SK-N-SH (cell line): ENCODE measurements around the gene MAP7. TPM values are rescaled to one million over a fixed set of nuclear protein-coding genes. Genes with fewer than 3 reads are reported as not detected.
"Not testable (repeated sequence)": the region's sequence is repeated elsewhere in the genome, so short reads cannot be mapped to it uniquely, and the experiment has no call there.

Source experiments
- CTCF ChIA-PET: fragments of 300-600, 350-600 bp; formaldehyde crosslinking; extraction: SDS; loops from one replicate; lab custom pipeline; 2021; lab: Yijun Ruan, JAX
- POLR2A ChIA-PET: fragments of 350-600 bp; sonication (Branson Sonifier 250); formaldehyde crosslinking; extraction: SDS; loops from one replicate; lab custom pipeline; 2020; ENCODE audit warnings: antibody characterized with exemption, inconsistent platforms; lab: Yijun Ruan, JAX
- DNase-seq: peaks from one replicate; pipeline ENCODE4 v3.0.0; 2012
- H2AFZ ChIP-seq: fragments of 200-600 bp; sonication (generic); 2 replicates; pipeline ENCODE4 v1.8.1; 2016; ENCODE audit warnings: antibody characterized with exemption, mild to moderate bottlenecking, low read depth
- H3F3A ChIP-seq: fragments of 200-600 bp; sonication (generic); replicated peaks from 2 replicates; pipeline ENCODE3; 2016; ENCODE audit warnings: antibody characterized with exemption, mild to moderate bottlenecking; ENCODE audit not compliant: insufficient read depth
- H3K27ac ChIP-seq, 2 experiments: fragments of 200-500 bp in 1 of 2; fragments of 200-600 bp in 1 of 2; sonication (Bioruptor generic) in 1 of 2; sonication (generic), shearing (Covaris generic) in 1 of 2; 2 replicates each; pipeline versions ENCODE4 v1.5.1 to v1.6.1; 2014 to 2016; ENCODE audit warnings: low read depth in 2 of 2, inconsistent platforms in 1 of 2, low read length in 1 of 2, mild to moderate bottlenecking in 1 of 2, mixed read lengths in 1 of 2
- H3K27me3 ChIP-seq: fragments of 200-600 bp; sonication (generic), shearing (Covaris generic); 2 replicates; pipeline ENCODE4 v1.6.1; 2016; ENCODE audit warnings: mixed run types; ENCODE audit not compliant: insufficient read depth
- H3K36me3 ChIP-seq, 2 experiments: fragments of 200-500 bp in 1 of 2; fragments of 200-600 bp in 1 of 2; sonication (Bioruptor generic) in 1 of 2; sonication (generic) in 1 of 2; replicated peaks in 1 of 2; 2 replicates each; pipeline versions ENCODE3 to v1.5.1; 2014 to 2016; ENCODE audit warnings: low read length in 1 of 2, mild to moderate bottlenecking in 1 of 2; ENCODE audit not compliant: insufficient read depth in 2 of 2, control insufficient read depth in 1 of 2
- H3K4me1 ChIP-seq, 2 experiments: fragments of 200-500 bp in 1 of 2; fragments of 200-600 bp in 1 of 2; sonication (Bioruptor generic) in 1 of 2; sonication (generic), shearing (Covaris generic) in 1 of 2; 2 replicates each; pipeline versions ENCODE4 v1.5.1 to v1.6.1; 2014 to 2016; ENCODE audit warnings: low read depth in 1 of 2, low read length in 1 of 2, mixed run types in 1 of 2; ENCODE audit not compliant: insufficient read depth in 2 of 2, control insufficient read depth in 1 of 2
- H3K4me2 ChIP-seq: fragments of 200-600 bp; sonication (generic), shearing (Covaris generic); 2 replicates; pipeline ENCODE4 v1.6.1; 2017; ENCODE audit warnings: mixed run types
- H3K4me3 ChIP-seq, 2 experiments: fragments of 200-500 bp in 1 of 2; fragments of 200-600 bp in 1 of 2; sonication (Bioruptor generic) in 1 of 2; sonication (generic), shearing (Covaris generic) in 1 of 2; 2 replicates each; pipeline versions ENCODE4 v1.5.1 to v1.8.1; 2014 to 2016; ENCODE audit warnings: low read depth in 2 of 2, inconsistent platforms in 1 of 2, low read length in 1 of 2, mild to moderate bottlenecking in 1 of 2, mixed read lengths in 1 of 2, moderate library complexity in 1 of 2
- H3K79me2 ChIP-seq: fragments of 200-600 bp; sonication (generic); 2 replicates; pipeline ENCODE4 v1.8.1; 2017; ENCODE audit warnings: mild to moderate bottlenecking; ENCODE audit not compliant: insufficient read depth
- H3K9ac ChIP-seq: fragments of 200-600 bp; sonication (generic); 2 replicates; pipeline ENCODE4 v1.6.1; 2017; ENCODE audit warnings: mixed run types
- H3K9me2 ChIP-seq: fragments of 200-600 bp; sonication (generic); 2 replicates; pipeline ENCODE4 v1.6.1; 2017; ENCODE audit warnings: mixed run types
- H3K9me3 ChIP-seq: fragments of 200-600 bp; sonication (generic); 2 replicates; pipeline ENCODE4 v1.6.1; 2017; ENCODE audit warnings: mixed run types, mild to moderate bottlenecking, moderate library complexity
- H4K20me1 ChIP-seq: fragments of 200-600 bp; sonication (generic); 2 replicates; pipeline ENCODE4 v1.6.1; 2017; ENCODE audit warnings: mild to moderate bottlenecking, mixed run types; ENCODE audit not compliant: insufficient read depth
- CTCF ChIP-seq: fragments of 200-600 bp; sonication (generic); IDR thresholded peaks from 2 replicates; pipeline ENCODE4 v1.6.1; 2017; ENCODE audit warnings: antibody characterized with exemption, mild to moderate bottlenecking, moderate library complexity
- FOSL2 ChIP-seq: IDR thresholded peaks from 2 replicates; pipeline ENCODE4 v1.4.0; 2012; ENCODE audit warnings: low read depth, mild to moderate bottlenecking, moderate library complexity, borderline replicate concordance
- GABPA ChIP-seq: IDR thresholded peaks from 2 replicates; pipeline ENCODE4 v1.4.0; 2012; ENCODE audit warnings: low read depth, mild to moderate bottlenecking
- IRF3 ChIP-seq: fragments of 150-350 bp; IDR thresholded peaks from 2 replicates; pipeline ENCODE4 v1.6.1; 2016; ENCODE audit warnings: mild to moderate bottlenecking, low read depth, low read length
- JUND ChIP-seq: IDR thresholded peaks from 2 replicates; pipeline ENCODE4 v1.4.0; 2012
- MEF2A ChIP-seq: IDR thresholded peaks from 2 replicates; pipeline ENCODE4 v1.4.0; 2012; ENCODE audit warnings: low read depth, borderline replicate concordance
- RFX5 ChIP-seq: IDR thresholded peaks from 2 replicates; pipeline ENCODE4 v1.6.1; 2012; ENCODE audit warnings: mild to moderate bottlenecking, improper control_type of control experiment, low read length
- RXRA ChIP-seq: IDR thresholded peaks from 2 replicates; pipeline ENCODE4 v1.4.0; 2012; ENCODE audit warnings: low read depth, mild to moderate bottlenecking, borderline replicate concordance
- SMC3 ChIP-seq: IDR thresholded peaks from 2 replicates; pipeline ENCODE4 v1.6.1; 2012; ENCODE audit warnings: low read depth, low read length, improper control_type of control experiment
- TCF12 ChIP-seq: IDR thresholded peaks from 2 replicates; pipeline ENCODE4 v1.4.0; 2012
- TEAD4 ChIP-seq: IDR thresholded peaks from 2 replicates; pipeline ENCODE4 v1.4.0; 2012; ENCODE audit warnings: mild to moderate bottlenecking, borderline replicate concordance; ENCODE audit not compliant: insufficient read depth
- USF2 ChIP-seq: fragments of 150-350 bp; IDR thresholded peaks from 2 replicates; pipeline ENCODE4 v1.6.1; 2017; ENCODE audit warnings: antibody characterized with exemption, low read length, low read depth, borderline replicate concordance
- ZBTB33 ChIP-seq: IDR thresholded peaks from 2 replicates; pipeline ENCODE4 v1.4.0; 2012; ENCODE audit warnings: low read depth, borderline replicate concordance
- WGBS: methylation state at CpG from one replicate; pipeline ENCODE4 v1.1.6; 2017; ENCODE audit warnings: low lambda C conversion rate; 5-methylcytosine and 5-hydroxymethylcytosine counted together
- polyA plus RNA-seq, 3 experiments: library from polyadenylated mRNA; depleted of rRNA; stranded (reverse); fragments of >200 nt; gene quantifications; 2 replicates each; pipeline ENCODE4 v1.2.3, GENCODE V29; 2012

The MAP7 gene
- polyA plus RNA-seq, 1 of the 3 experiments (the other 2 are of a cell fraction) = 0.76 TPM

- no peak for DNase-seq
- Histone ChIP-seq H3K27me3 (no peaks in the 10 kb centered on the region), H3K4me2 (peak overlapping the region; percentile 30; the same call in 1 of the 2 replicates), H3K79me2 (no peaks in the 10 kb centered on the region; the same call in 1 of the 2 replicates), H2AFZ (peak overlapping the region; percentile 57; the same call in 1 of the 2 replicates), H3K36me3 (peaks cover 0 to 10% of the 10 kb centered on the region in 2 experiments), H3K4me1 (peaks cover 0 to 6% of the 10 kb centered on the region in 2 experiments; a peak in 1 of 4 replicates), H3K9ac (no peak overlapping the region), H3F3A (peaks cover 14% of the 10 kb centered on the region), H3K9me3 (no peaks in the 10 kb centered on the region), H3K27ac (peak overlapping the region in 1 of 2 experiments; percentile 85; a peak in 2 of 4 replicates), H4K20me1 (no peaks in the 10 kb centered on the region), H3K4me3 (no peak overlapping the region), H3K9me2 (no peaks in the 10 kb centered on the region)
- ChIA-PET CTCF (interaction anchor here (0.6 to 2.8 kb wide), 4 partner anchors 37 to 206 kb away, joined by 3 to 9 read pairs (median 6); partner anchors contain the start of genes MAP3K5 and MAP7), POLR2A (no interaction called here)
- TF ChIP-seq CTCF = no peak
- no peak for TF ChIP-seq RXRA
- TF ChIP-seq GABPA = no peak
- no peak for TF ChIP-seq JUND
- no peak for TF ChIP-seq TEAD4
- TF ChIP-seq IRF3 = no peak
- TF ChIP-seq RFX5 = no peak
- TF ChIP-seq ZBTB33 = no peak
- TF ChIP-seq USF2 = no peak
- peak; percentile 15; the same call in 1 of the 2 replicates for TF ChIP-seq TCF12
- TF ChIP-seq SMC3 = no peak
- peak; percentile 47; the same call in 1 of the 2 replicates for TF ChIP-seq MEF2A
- TF ChIP-seq FOSL2 = peak; percentile 19; the same call in 1 of the 2 replicates
- WGBS = 52% methylated on average over 4 of the region's 4 CpGs
These were observed 36.1 kb upstream of the MAP7 start for GRCh38 chr6:136586295-136586694.

- H4K20me1 ChIP-seq, H3K36me3 ChIP-seq, H3K79me2 ChIP-seq, H3K9me2 ChIP-seq, H3K27me3 ChIP-seq, H3K4me1 ChIP-seq, H3K4me3 ChIP-seq, H2AFZ ChIP-seq, H3K9ac ChIP-seq, H3K9me3 ChIP-seq, POLR2A ChIA-PET, DNase-seq, H3K4me2 ChIP-seq: not testable (repeated sequence)
- Histone ChIP-seq H3F3A (peaks cover 14% of the 10 kb centered on the region), H3K27ac (peak overlapping the region in 1 of 2 experiments; percentile 85; a peak in 2 of 4 replicates)
- CTCF ChIA-PET = interaction anchor here (0.6 to 1.4 kb wide), 3 partner anchors 36 to 207 kb away, joined by 3 to 9 read pairs (median 3); partner anchors contain the start of genes MAP3K5 and MAP7
- 100% methylated on average over 2 of the region's 2 CpGs for WGBS
These were observed 35.3 kb upstream of the MAP7 start for GRCh38 chr6:136585523-136585922.

GRCh38 chr6:136584290-136584689, 34.1 kb upstream of the MAP7 start:
- not testable (repeated sequence) for H4K20me1 ChIP-seq, DNase-seq, H3K4me3 ChIP-seq, H3K4me1 ChIP-seq, H3K9me3 ChIP-seq, H2AFZ ChIP-seq, H3K79me2 ChIP-seq, H3K4me2 ChIP-seq, H3K9me2 ChIP-seq, H3K9ac ChIP-seq, H3K27me3 ChIP-seq, H3K36me3 ChIP-seq
- ChIA-PET POLR2A (interaction anchor here (0.6 kb wide), 1 partner anchor 386 kb away, joined by 3 read pairs; no protein-coding TSS in a partner anchor), CTCF (interaction anchor here (0.6 to 1.9 kb wide), 9 partner anchors 15 to 341 kb away, joined by 3 to 13 read pairs (median 3); partner anchors contain the start of gene MAP3K5)
- WGBS = 93% methylated on average over 5 of the region's 5 CpGs
- peaks cover 14% of the 10 kb centered on the region for H3F3A ChIP-seq
- H3K27ac ChIP-seq = peak overlapping the region in 1 of 2 experiments; percentile 75; a peak in 1 of 4 replicates
